Endothelial cell of umbilical vein (primary cell): Measurements from ENCODE around the gene FOXO4. TPM values are rescaled to one million over a fixed set of nuclear protein-coding genes. Genes with fewer than 3 reads are reported as not detected.

Experiments used
- BruUV-seq: library from RNA; stranded (reverse); fragments of 400-500 nt; replicated peaks from 2 replicates; lab custom pipeline; 2021; lab: Mats Ljungman, UMichigan
- CTCF ChIA-PET: fragments of 300-600, 350-600 bp; sonication (Branson Sonifier 250); formaldehyde crosslinking; loops from one replicate; lab custom pipeline; 2021; ENCODE audit warnings: antibody characterized with exemption, inconsistent platforms; lab: Charles Lee
- POLR2A ChIA-PET: fragments of 300-600, 350-600 bp; sonication (Branson Sonifier 250); formaldehyde crosslinking; loops from one replicate; lab custom pipeline; 2021; ENCODE audit warnings: antibody characterized with exemption, inconsistent platforms; lab: Charles Lee
- DNase-seq: peaks from one replicate; pipeline ENCODE4 v3.0.0-alpha.2; 2011; ENCODE audit warnings: low read depth, low spot score
- FAIRE-seq: peaks from 2 replicates; lab custom pipeline; 2011; peaks lifted over from hg19 to GRCh38; lab: Jason Lieb, UNC
- H2AFZ ChIP-seq: 2 replicates; pipeline ENCODE4 v1.6.0; 2012; ENCODE audit warnings: low read depth, low read length, control low read depth, inconsistent platforms
- H3K27ac ChIP-seq: 2 replicates; pipeline ENCODE4 v1.5.1; 2011; ENCODE audit warnings: low read depth, mild to moderate bottlenecking, control low read depth, low read length, moderate library complexity; ENCODE audit not compliant: insufficient read depth
- H3K27me3 ChIP-seq, 2 experiments: 2 replicates each; pipeline versions ENCODE4 v1.6.0 to v1.6.1; 2011; ENCODE audit warnings: low read length in 2 of 2, mixed read lengths in 1 of 2; ENCODE audit not compliant: control insufficient read depth in 2 of 2, insufficient read depth in 2 of 2
- H3K36me3 ChIP-seq, 2 experiments: 2 replicates in 1 of 2; 3 replicates in 1 of 2; pipeline ENCODE4 v1.5.1; 2011; ENCODE audit warnings: low read length in 2 of 2, mild to moderate bottlenecking in 1 of 2, moderate library complexity in 1 of 2; ENCODE audit not compliant: control insufficient read depth in 2 of 2, insufficient read depth in 2 of 2; ENCODE audit errors: extremely low read depth in 1 of 2
- H3K4me1 ChIP-seq: 3 replicates; pipeline ENCODE4 v1.5.1; 2011; ENCODE audit warnings: mild to moderate bottlenecking, low read length; ENCODE audit not compliant: control insufficient read depth, insufficient read depth; ENCODE audit errors: extremely low read depth
- H3K4me2 ChIP-seq: 2 replicates; pipeline ENCODE4 v1.6.1; 2011; ENCODE audit warnings: low read length, control low read depth, mixed read lengths; ENCODE audit not compliant: insufficient read depth
- H3K4me3 ChIP-seq, 3 experiments: fragments of 200-600 bp in 1 of 3; sonication (generic), shearing (Covaris generic) in 1 of 3; replicated peaks in 1 of 3; 2 replicates each; pipeline ENCODE4 v1.5.1; 2011 to 2016; ENCODE audit warnings: control low read depth in 3 of 3, low read length in 3 of 3, mild to moderate bottlenecking in 2 of 3, inconsistent platforms in 1 of 3, low read depth in 1 of 3, moderate library complexity in 1 of 3; ENCODE audit not compliant: insufficient read depth in 1 of 3
- H3K79me2 ChIP-seq: 2 replicates; pipeline ENCODE4 v1.6.0; 2012; ENCODE audit warnings: low read length, inconsistent platforms; ENCODE audit not compliant: control insufficient read depth, insufficient read depth
- H3K9ac ChIP-seq: replicated peaks from 2 replicates; pipeline ENCODE3; 2011; ENCODE audit warnings: low read length, control low read depth; ENCODE audit not compliant: insufficient read depth; ENCODE audit errors: extremely low read depth
- H3K9me1 ChIP-seq: replicated peaks from 3 replicates; pipeline ENCODE4 v1.6.0; 2011; ENCODE audit warnings: mild to moderate bottlenecking, low read length; ENCODE audit not compliant: control insufficient read depth, insufficient read depth; ENCODE audit errors: extremely low read depth
- H3K9me3 ChIP-seq: replicated peaks from 2 replicates; pipeline ENCODE4 v1.5.1; 2012; ENCODE audit warnings: low read length, inconsistent platforms; ENCODE audit not compliant: control insufficient read depth, insufficient read depth
- H4K20me1 ChIP-seq: replicated peaks from 2 replicates; pipeline ENCODE3; 2011; ENCODE audit warnings: mild to moderate bottlenecking, low read length; ENCODE audit not compliant: control insufficient read depth, insufficient read depth; ENCODE audit errors: extremely low read depth
- EZH2 ChIP-seq: IDR thresholded peaks from 2 replicates; pipeline ENCODE4 v1.6.1; 2012; ENCODE audit warnings: borderline replicate concordance, low read depth, mild to moderate bottlenecking, moderate library complexity, low read length, inconsistent platforms; ENCODE audit not compliant: severe bottlenecking
- FOS ChIP-seq: IDR thresholded peaks from 2 replicates; pipeline ENCODE4 v1.6.1; 2011; ENCODE audit warnings: mild to moderate bottlenecking, low read length, moderate library complexity, borderline replicate concordance; ENCODE audit not compliant: insufficient read depth
- GATA2 ChIP-seq: IDR thresholded peaks from 2 replicates; pipeline ENCODE4 v1.7.0; 2011; ENCODE audit warnings: low read depth, mild to moderate bottlenecking, moderate library complexity, mixed read lengths, low read length; ENCODE audit not compliant: insufficient read length, insufficient read depth
- JUN ChIP-seq: IDR thresholded peaks from 2 replicates; pipeline ENCODE4 v1.6.1; 2011; ENCODE audit warnings: borderline replicate concordance, low read depth; ENCODE audit not compliant: insufficient read length, insufficient read depth
- MYC ChIP-seq: IDR thresholded peaks from one replicate; pipeline ENCODE4 v1.6.1; 2011; ENCODE audit warnings: mild to moderate bottlenecking, low read depth, low read length
- POLR2A ChIP-seq: IDR thresholded peaks from 2 replicates; pipeline ENCODE4 v1.6.1; 2012; ENCODE audit warnings: low read depth, mild to moderate bottlenecking, control low read depth, low read length
- POLR2AphosphoS5 ChIP-seq: IDR thresholded peaks from 2 replicates; pipeline ENCODE4 v1.6.1; 2012; ENCODE audit warnings: low read depth, mild to moderate bottlenecking, control low read depth, low read length, moderate library complexity; ENCODE audit not compliant: insufficient read depth
- dilution Hi-C: fragments of 300-500 bp; cut with MboI; formaldehyde crosslinking; loops from one replicate; pipeline ENCODE4 v1.15.0; 2019; ENCODE audit warnings: low sequenced_read_pairs; ENCODE audit not compliant: extremely low pct_ligation_motif_present
- intact Hi-C: fragments of 100-400 bp; cut with micrococcal nuclease; formaldehyde crosslinking; loops from one replicate; pipeline ENCODE4 v1.10.0; 2022
- polyA plus RNA-seq, 4 experiments: library from polyadenylated mRNA; depleted of rRNA in 3 of 4; stranded (reverse) in 3 of 4; unstranded in 1 of 4; fragments of >200 nt; gene quantifications; 2 replicates each; pipeline versions ENCODE4 v1.2.1 to v1.2.3, GENCODE V29; 2011 to 2012; ENCODE audit warnings: missing spikeins in 1 of 4
- total RNA-seq: library from RNA; stranded (reverse); gene quantifications from 2 replicates; pipeline ENCODE4 v1.2.3, GENCODE V29; 2021
- TF ChIP-seq, protein P1 (sequence below), 2 donors: IDR thresholded peaks; 1 replicate in 1 of 2; 2 replicates in 1 of 2; pipeline ENCODE4 v1.5.1; 2011; ENCODE audit warnings: low read length in 2 of 2, mild to moderate bottlenecking in 2 of 2, moderate library complexity in 2 of 2, control low read depth in 1 of 2, inconsistent platforms in 1 of 2, low read depth in 1 of 2; ENCODE audit not compliant: insufficient read depth in 1 of 2; ENCODE audit errors: extremely low read depth in 1 of 2
- TF ChIP-seq, protein P2 (sequence below): IDR thresholded peaks from 2 replicates; pipeline ENCODE4 v1.6.1; 2011; ENCODE audit not compliant: insufficient read depth, insufficient read length

The FOXO4 gene
- total and polyA plus RNA-seq, 2 donors (not counting 3 experiments of a cell fraction or from before 2014, with no cell fraction given) = 4.7 to 11.0 TPM

DNA sequence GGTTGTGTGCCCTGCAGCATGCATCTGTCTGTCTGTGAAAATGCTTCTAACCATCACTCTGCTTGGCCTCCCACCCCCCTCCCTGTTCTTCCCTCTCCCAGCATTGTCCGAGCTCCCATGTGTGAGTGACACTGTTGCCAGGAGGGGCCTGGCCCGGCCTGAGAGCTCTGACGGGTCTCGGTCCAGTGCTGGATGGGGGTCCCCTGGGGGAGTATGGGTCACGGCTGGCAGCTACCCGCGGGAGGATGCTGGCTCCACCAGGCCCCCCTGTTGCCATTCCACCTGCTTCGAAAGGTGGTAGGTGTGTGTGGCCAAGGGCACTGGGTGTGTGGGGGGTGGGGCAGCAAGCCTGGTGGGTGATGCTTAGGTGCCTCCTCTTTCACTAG lies 52.6 kb downstream of the FOXO4 start:
- no peak overlapping the region for H2AFZ ChIP-seq
- H3K9me1 ChIP-seq = no peaks in the 10 kb centered on the region
- no peak overlapping the region for H3K27ac ChIP-seq
- BruUV-seq = no TSS peak
- no peak overlapping the region for H3K4me2 ChIP-seq
- intact Hi-C loops = no loop called here
- H3K4me3 ChIP-seq = no peak overlapping the region
- H3K27me3 ChIP-seq = no peaks in the 10 kb centered on the region
- peaks cover 3% of the 10 kb centered on the region for H3K4me1 ChIP-seq
- dilution Hi-C loops = no loop called here
- H4K20me1 ChIP-seq = no peaks in the 10 kb centered on the region
- H3K36me3 ChIP-seq = no peaks in the 10 kb centered on the region
- no peaks in the 10 kb centered on the region for H3K9me3 ChIP-seq
- no peaks in the 10 kb centered on the region for H3K79me2 ChIP-seq
- POLR2A ChIA-PET = no interaction called here
- CTCF ChIA-PET = no interaction called here
- H3K9ac ChIP-seq = no peak overlapping the region
- TF ChIP-seq JUN (no peak), EZH2 (no peak), MYC (no peak), FOS (no peak), POLR2AphosphoS5 (no peak), POLR2A (no peak), GATA2 (no peak)
- TF ChIP-seq, protein P1, sequence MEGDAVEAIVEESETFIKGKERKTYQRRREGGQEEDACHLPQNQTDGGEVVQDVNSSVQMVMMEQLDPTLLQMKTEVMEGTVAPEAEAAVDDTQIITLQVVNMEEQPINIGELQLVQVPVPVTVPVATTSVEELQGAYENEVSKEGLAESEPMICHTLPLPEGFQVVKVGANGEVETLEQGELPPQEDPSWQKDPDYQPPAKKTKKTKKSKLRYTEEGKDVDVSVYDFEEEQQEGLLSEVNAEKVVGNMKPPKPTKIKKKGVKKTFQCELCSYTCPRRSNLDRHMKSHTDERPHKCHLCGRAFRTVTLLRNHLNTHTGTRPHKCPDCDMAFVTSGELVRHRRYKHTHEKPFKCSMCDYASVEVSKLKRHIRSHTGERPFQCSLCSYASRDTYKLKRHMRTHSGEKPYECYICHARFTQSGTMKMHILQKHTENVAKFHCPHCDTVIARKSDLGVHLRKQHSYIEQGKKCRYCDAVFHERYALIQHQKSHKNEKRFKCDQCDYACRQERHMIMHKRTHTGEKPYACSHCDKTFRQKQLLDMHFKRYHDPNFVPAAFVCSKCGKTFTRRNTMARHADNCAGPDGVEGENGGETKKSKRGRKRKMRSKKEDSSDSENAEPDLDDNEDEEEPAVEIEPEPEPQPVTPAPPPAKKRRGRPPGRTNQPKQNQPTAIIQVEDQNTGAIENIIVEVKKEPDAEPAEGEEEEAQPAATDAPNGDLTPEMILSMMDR (IDR thresholded peaks at IDR 0.05; ENCODE audit: extremely low read depth in 1 of 2, insufficient read depth in 1 of 2, low read depth in 1 of 2, low read length in 2 of 2) = no peak
- TF ChIP-seq, protein P2, sequence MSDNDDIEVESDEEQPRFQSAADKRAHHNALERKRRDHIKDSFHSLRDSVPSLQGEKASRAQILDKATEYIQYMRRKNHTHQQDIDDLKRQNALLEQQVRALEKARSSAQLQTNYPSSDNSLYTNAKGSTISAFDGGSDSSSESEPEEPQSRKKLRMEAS = no peak
- no peak for FAIRE-seq
- DNase-seq = no peak
